Activated CD4-positive, alpha-beta T cell treated with anti-CD3 and anti-CD28 coated beads, Interleukin-2, amount 10 ng/mL, durations not matched to agents 7 days and 5 days (primary cell): ENCODE measurements around the gene MAP4. TPM values are rescaled to one million over a fixed set of nuclear protein-coding genes. Genes with fewer than 3 reads are reported as not detected.

Source experiments
- CTCF ChIA-PET: fragments of 350-600 bp; sonication (Branson Sonifier 250); formaldehyde crosslinking; loops from one replicate; lab custom pipeline; 2021; ENCODE audit warnings: antibody characterized with exemption; lab: Charles Lee
- POLR2A ChIA-PET: fragments of 350-600 bp; sonication (Branson Sonifier 250); formaldehyde crosslinking; loops from one replicate; lab custom pipeline; 2021; ENCODE audit warnings: antibody characterized with exemption; lab: Charles Lee
- DNase-seq: peaks from one replicate; pipeline ENCODE4 v3.0.0-alpha.2; 2020
- H3K27ac Mint-ChIP-seq: one replicate; pipeline ENCODE4 v1.8.0; 2021; ENCODE audit warnings: mild to moderate bottlenecking, moderate library complexity, mixed read lengths
- H3K27me3 Mint-ChIP-seq: one replicate; pipeline ENCODE4 v1.8.0; 2021; ENCODE audit warnings: mixed read lengths
- H3K36me3 Mint-ChIP-seq: one replicate; pipeline ENCODE4 v1.8.0; 2021; ENCODE audit warnings: low read depth, mixed read lengths
- H3K4me1 Mint-ChIP-seq: one replicate; pipeline ENCODE4 v1.8.0; 2021; ENCODE audit warnings: mixed read lengths
- H3K4me3 Mint-ChIP-seq: one replicate; pipeline ENCODE4 v1.8.0; 2021; ENCODE audit warnings: mild to moderate bottlenecking, moderate library complexity, mixed read lengths
- H3K9me3 Mint-ChIP-seq: one replicate; pipeline ENCODE4 v1.8.0; 2021; ENCODE audit warnings: mixed read lengths
- total RNA-seq, 2 experiments: library from RNA; stranded (reverse); gene quantifications; one replicate each; pipeline ENCODE4 v1.2.3, GENCODE V29; 2021

The MAP4 gene
- total RNA-seq, 2 experiments from 2014 or later = 106 to 110 TPM

GRCh38 chr3:47877719-47878118 lies 138.5 kb downstream of the MAP4 start:
- no peaks in the 10 kb centered on the region for H3K27me3 Mint-ChIP-seq
- no peak overlapping the region for H3K4me3 Mint-ChIP-seq
- no peaks in the 10 kb centered on the region for H3K9me3 Mint-ChIP-seq
- ChIA-PET CTCF (no interaction called here), POLR2A (no interaction called here)
- H3K36me3 Mint-ChIP-seq = peaks cover 4% of the 10 kb centered on the region
- no peak overlapping the region for H3K27ac Mint-ChIP-seq
- H3K4me1 Mint-ChIP-seq = peaks cover 10% of the 10 kb centered on the region
- DNase-seq = no peak

- ChIA-PET POLR2A (no interaction called here), CTCF (interaction anchor here (0.6 kb wide), 1 partner anchor 1938 kb away, joined by 4 read pairs; no protein-coding TSS in a partner anchor)
- no peaks in the 10 kb centered on the region for H3K27me3 Mint-ChIP-seq
- no peaks in the 10 kb centered on the region for H3K9me3 Mint-ChIP-seq
- peaks cover 7% of the 10 kb centered on the region for H3K36me3 Mint-ChIP-seq
- H3K27ac Mint-ChIP-seq = no peak overlapping the region
- no peak for DNase-seq
- peaks cover 10% of the 10 kb centered on the region for H3K4me1 Mint-ChIP-seq
- H3K4me3 Mint-ChIP-seq = no peak overlapping the region
Observed at GRCh38 chr3:47877290-47877689, 138.9 kb downstream of the MAP4 start.

GRCh38 chr3:47874913-47875312 lies 141.3 kb downstream of the MAP4 start:
- DNase-seq = no peak
- no peak overlapping the region for H3K27ac Mint-ChIP-seq
- no peaks in the 10 kb centered on the region for H3K9me3 Mint-ChIP-seq
- CTCF ChIA-PET = no interaction called here
- peaks cover 10% of the 10 kb centered on the region for H3K4me1 Mint-ChIP-seq
- no peaks in the 10 kb centered on the region for H3K27me3 Mint-ChIP-seq
- no peak overlapping the region for H3K4me3 Mint-ChIP-seq
- POLR2A ChIA-PET = no interaction called here
- peaks cover 22% of the 10 kb centered on the region for H3K36me3 Mint-ChIP-seq

GRCh38 chr3:47874438-47874837 lies 141.8 kb downstream of the MAP4 start:
- Mint-ChIP-seq H3K27ac (no peak overlapping the region), H3K9me3 (no peaks in the 10 kb centered on the region), H3K4me3 (no peak overlapping the region), H3K36me3 (peaks cover 26% of the 10 kb centered on the region), H3K4me1 (peaks cover 10% of the 10 kb centered on the region), H3K27me3 (no peaks in the 10 kb centered on the region)
- no peak for DNase-seq
- ChIA-PET POLR2A (no interaction called here), CTCF (interaction anchor here (0.6 kb wide), 1 partner anchor 57 kb away, joined by 3 read pairs; no protein-coding TSS in a partner anchor)

- no peak overlapping the region for H3K27ac Mint-ChIP-seq
Observed at GRCh38 chr3:47872916-47873315, 143.3 kb downstream of the MAP4 start.

GRCh38 chr3:47871389-47871788 lies 144.8 kb downstream of the MAP4 start:
- H3K9me3 Mint-ChIP-seq = no peaks in the 10 kb centered on the region
- POLR2A ChIA-PET = no interaction called here
- no peak for DNase-seq
- CTCF ChIA-PET = interaction anchor here (1.4 kb wide), 1 partner anchor 12 kb away, joined by 3 read pairs; no protein-coding TSS in a partner anchor
- no peak overlapping the region for H3K27ac Mint-ChIP-seq
- peaks cover 32% of the 10 kb centered on the region for H3K36me3 Mint-ChIP-seq
- no peaks in the 10 kb centered on the region for H3K4me1 Mint-ChIP-seq
- H3K4me3 Mint-ChIP-seq = no peak overlapping the region
- H3K27me3 Mint-ChIP-seq = no peaks in the 10 kb centered on the region

More at GRCh38 chr3:47872916-47873315, 143.3 kb downstream of the MAP4 start:
- Mint-ChIP-seq H3K9me3 (no peaks in the 10 kb centered on the region), H3K27me3 (no peaks in the 10 kb centered on the region), H3K4me3 (no peak overlapping the region), H3K4me1 (peaks cover 10% of the 10 kb centered on the region), H3K36me3 (peaks cover 32% of the 10 kb centered on the region)
- no peak for DNase-seq
- ChIA-PET POLR2A (no interaction called here), CTCF (interaction anchor here (0.6 kb wide), 2 partner anchors 51 to 57 kb away, joined by 4 to 6 read pairs; no protein-coding TSS in a partner anchor)

GRCh38 chr3:47870702-47871260 lies 145.4 kb downstream of the MAP4 start:
- Mint-ChIP-seq H3K36me3 (peaks cover 33% of the 10 kb centered on the region), H3K27ac (no peak overlapping the region), H3K4me1 (no peaks in the 10 kb centered on the region), H3K4me3 (no peak overlapping the region), H3K27me3 (no peaks in the 10 kb centered on the region), H3K9me3 (no peaks in the 10 kb centered on the region)
- POLR2A ChIA-PET = no interaction called here
- CTCF ChIA-PET = interaction anchor here (1.4 kb wide), 1 partner anchor 11 kb away, joined by 3 read pairs; no protein-coding TSS in a partner anchor
- DNase-seq = no peak

GRCh38 chr3:47870156-47870555 lies 146.1 kb downstream of the MAP4 start:
- Mint-ChIP-seq H3K27me3 (no peaks in the 10 kb centered on the region), H3K27ac (no peak overlapping the region), H3K4me1 (no peaks in the 10 kb centered on the region), H3K36me3 (peaks cover 33% of the 10 kb centered on the region), H3K9me3 (no peaks in the 10 kb centered on the region), H3K4me3 (no peak overlapping the region)
- DNase-seq = no peak
- ChIA-PET CTCF (no interaction called here), POLR2A (no interaction called here)

- H3K4me1 Mint-ChIP-seq = no peaks in the 10 kb centered on the region
- POLR2A ChIA-PET = no interaction called here
- peaks cover 32% of the 10 kb centered on the region for H3K36me3 Mint-ChIP-seq
- CTCF ChIA-PET = interaction anchor here (1.5 kb wide), 1 partner anchor 447 kb away, joined by 3 read pairs; no protein-coding TSS in a partner anchor
- no peaks in the 10 kb centered on the region for H3K27me3 Mint-ChIP-seq
- no peak overlapping the region for H3K27ac Mint-ChIP-seq
- H3K9me3 Mint-ChIP-seq = no peaks in the 10 kb centered on the region
- no peak for DNase-seq
- H3K4me3 Mint-ChIP-seq = no peak overlapping the region
Observed at GRCh38 chr3:47868306-47868705, 147.9 kb downstream of the MAP4 start.

GRCh38 chr3:47867451-47868044 lies 148.7 kb downstream of the MAP4 start:
- ChIA-PET POLR2A (no interaction called here), CTCF (no interaction called here)
- Mint-ChIP-seq H3K36me3 (peaks cover 31% of the 10 kb centered on the region), H3K4me3 (no peak overlapping the region), H3K4me1 (no peaks in the 10 kb centered on the region), H3K27ac (no peak overlapping the region), H3K9me3 (no peaks in the 10 kb centered on the region), H3K27me3 (no peaks in the 10 kb centered on the region)
- DNase-seq = no peak

GRCh38 chr3:47865192-47865591 lies 151.0 kb downstream of the MAP4 start:
- POLR2A ChIA-PET = no interaction called here
- Mint-ChIP-seq H3K36me3 (peaks cover 16% of the 10 kb centered on the region), H3K4me3 (no peak overlapping the region), H3K4me1 (no peaks in the 10 kb centered on the region), H3K27ac (no peak overlapping the region), H3K27me3 (no peaks in the 10 kb centered on the region), H3K9me3 (no peaks in the 10 kb centered on the region)
- CTCF ChIA-PET = interaction anchor here (0.6 to 1.4 kb wide), 5 partner anchors 8 to 46 kb away, joined by 3 to 5 read pairs (median 3); no protein-coding TSS in a partner anchor
- DNase-seq = no peak

GRCh38 chr3:47863391-47864128 lies 152.7 kb downstream of the MAP4 start:
- Mint-ChIP-seq H3K27ac (no peak overlapping the region), H3K4me1 (no peaks in the 10 kb centered on the region), H3K36me3 (peaks cover 4% of the 10 kb centered on the region), H3K27me3 (no peaks in the 10 kb centered on the region), H3K4me3 (no peak overlapping the region), H3K9me3 (no peaks in the 10 kb centered on the region)
- ChIA-PET CTCF (interaction anchor here (1.7 kb wide), 1 partner anchor 19 kb away, joined by 4 read pairs; no protein-coding TSS in a partner anchor), POLR2A (no interaction called here)
- no peak for DNase-seq
